Upper lobe of right lung (tissue), 1 donor: ENCODE data around the gene EML4. TPM values are rescaled to one million over a fixed set of nuclear protein-coding genes. Genes with fewer than 3 reads are reported as not detected.
A peak's percentile ranks its signal among the peaks of the same experiment; 100 is the strongest.

Experiments used
- ATAC-seq: fragments of 200-7000 bp; cut with Tn5 transposase; one replicate; pipeline ENCODE4 v1.9.1; 2020; ENCODE audit warnings: mild to moderate bottlenecking, moderate library complexity
- DNase-seq: peaks from one replicate; pipeline ENCODE4 v3.0.0-alpha.2; 2020
- H3K27ac ChIP-seq: fragments of 200-600 bp; one replicate; pipeline ENCODE4 v1.8.0; 2022
- H3K27me3 ChIP-seq: fragments of 200-600 bp; one replicate; pipeline ENCODE4 v1.8.0; 2022; ENCODE audit warnings: mild to moderate bottlenecking
- H3K36me3 ChIP-seq: fragments of 200-600 bp; one replicate; pipeline ENCODE4 v1.8.0; 2022
- H3K4me1 ChIP-seq: fragments of 200-600 bp; one replicate; pipeline ENCODE4 v1.8.0; 2022
- H3K4me3 ChIP-seq: fragments of 200-600 bp; one replicate; pipeline ENCODE4 v1.8.0; 2022; ENCODE audit warnings: mild to moderate bottlenecking
- H3K9me3 ChIP-seq: fragments of 200-600 bp; one replicate; pipeline ENCODE4 v1.8.0; 2022
- intact Hi-C: fragments of 100-400 bp; cut with DNase I; formaldehyde crosslinking; loops from one replicate; pipeline ENCODE4 v1.11.0; 2022
- total RNA-seq: library from RNA; stranded (reverse); fragmentation: NEBNext Ultra II Directional; extraction: Animal tissue kit (Norgen Biotek cat#: 25700); gene quantifications from one replicate; pipeline ENCODE4 v1.2.1, GENCODE V29; 2021
- TF ChIP-seq, protein P1 (sequence below): fragments of 200-600 bp; IDR thresholded peaks from one replicate; pipeline ENCODE4 v1.8.0; 2022; ENCODE audit warnings: antibody characterized with exemption
- donor health status: DM: no; HTN: yes; CAD: no; lungs with severe emphysema.

EML4 gene
- total RNA-seq, 1 donor from 2014 or later, result 83.0 TPM

DNA sequence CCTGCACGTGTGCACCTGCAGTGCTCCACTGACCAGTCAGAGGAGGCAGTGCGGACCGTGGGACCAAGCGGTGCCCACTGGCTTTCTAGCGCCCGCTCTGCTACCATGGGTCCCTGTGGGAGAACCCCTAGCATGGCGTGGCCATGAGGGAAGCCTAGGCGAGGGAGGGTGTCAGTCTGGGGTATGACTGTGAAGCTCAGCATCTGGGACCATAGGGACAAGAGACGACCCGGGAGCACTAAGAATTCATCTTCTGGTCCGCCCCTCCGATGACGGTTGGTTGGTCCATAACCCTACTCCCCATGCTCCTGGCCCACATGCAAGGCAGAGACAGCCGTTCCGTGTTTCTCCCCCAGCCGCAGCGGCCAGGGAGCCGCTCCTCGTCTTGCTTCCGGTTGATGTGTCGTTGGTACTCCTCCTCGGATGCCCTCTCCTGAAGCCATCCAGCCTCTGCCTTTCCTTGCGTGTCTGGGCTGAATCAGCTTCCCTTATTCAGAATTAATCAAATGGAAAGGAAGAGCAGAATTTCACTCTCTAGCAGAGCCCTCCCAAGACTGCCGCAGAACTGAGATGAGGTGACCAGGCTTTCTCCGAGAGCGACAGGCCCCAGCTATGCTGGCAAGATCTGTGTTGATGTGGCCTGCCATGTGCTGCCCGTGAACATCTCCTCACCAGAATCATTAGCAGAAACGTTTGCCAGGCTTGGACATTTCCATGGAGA is 168.9 kb downstream of the EML4 start:
- Histone ChIP-seq H3K4me1 (peaks cover 15% of the 10 kb centered on the region), H3K27me3 (no peaks in the 10 kb centered on the region), H3K9me3 (no peaks in the 10 kb centered on the region), H3K27ac (no peak overlapping the region), H3K36me3 (peaks cover 37% of the 10 kb centered on the region), H3K4me3 (no peak overlapping the region)
- DNase-seq, result no peak
- intact Hi-C loops, result loop anchor here (10.0 kb wide), 1 partner anchor 243 kb away; no protein-coding TSS in a partner anchor
- ATAC-seq, result no peak
- TF ChIP-seq, protein P1, sequence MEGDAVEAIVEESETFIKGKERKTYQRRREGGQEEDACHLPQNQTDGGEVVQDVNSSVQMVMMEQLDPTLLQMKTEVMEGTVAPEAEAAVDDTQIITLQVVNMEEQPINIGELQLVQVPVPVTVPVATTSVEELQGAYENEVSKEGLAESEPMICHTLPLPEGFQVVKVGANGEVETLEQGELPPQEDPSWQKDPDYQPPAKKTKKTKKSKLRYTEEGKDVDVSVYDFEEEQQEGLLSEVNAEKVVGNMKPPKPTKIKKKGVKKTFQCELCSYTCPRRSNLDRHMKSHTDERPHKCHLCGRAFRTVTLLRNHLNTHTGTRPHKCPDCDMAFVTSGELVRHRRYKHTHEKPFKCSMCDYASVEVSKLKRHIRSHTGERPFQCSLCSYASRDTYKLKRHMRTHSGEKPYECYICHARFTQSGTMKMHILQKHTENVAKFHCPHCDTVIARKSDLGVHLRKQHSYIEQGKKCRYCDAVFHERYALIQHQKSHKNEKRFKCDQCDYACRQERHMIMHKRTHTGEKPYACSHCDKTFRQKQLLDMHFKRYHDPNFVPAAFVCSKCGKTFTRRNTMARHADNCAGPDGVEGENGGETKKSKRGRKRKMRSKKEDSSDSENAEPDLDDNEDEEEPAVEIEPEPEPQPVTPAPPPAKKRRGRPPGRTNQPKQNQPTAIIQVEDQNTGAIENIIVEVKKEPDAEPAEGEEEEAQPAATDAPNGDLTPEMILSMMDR, result no peak

DNA sequence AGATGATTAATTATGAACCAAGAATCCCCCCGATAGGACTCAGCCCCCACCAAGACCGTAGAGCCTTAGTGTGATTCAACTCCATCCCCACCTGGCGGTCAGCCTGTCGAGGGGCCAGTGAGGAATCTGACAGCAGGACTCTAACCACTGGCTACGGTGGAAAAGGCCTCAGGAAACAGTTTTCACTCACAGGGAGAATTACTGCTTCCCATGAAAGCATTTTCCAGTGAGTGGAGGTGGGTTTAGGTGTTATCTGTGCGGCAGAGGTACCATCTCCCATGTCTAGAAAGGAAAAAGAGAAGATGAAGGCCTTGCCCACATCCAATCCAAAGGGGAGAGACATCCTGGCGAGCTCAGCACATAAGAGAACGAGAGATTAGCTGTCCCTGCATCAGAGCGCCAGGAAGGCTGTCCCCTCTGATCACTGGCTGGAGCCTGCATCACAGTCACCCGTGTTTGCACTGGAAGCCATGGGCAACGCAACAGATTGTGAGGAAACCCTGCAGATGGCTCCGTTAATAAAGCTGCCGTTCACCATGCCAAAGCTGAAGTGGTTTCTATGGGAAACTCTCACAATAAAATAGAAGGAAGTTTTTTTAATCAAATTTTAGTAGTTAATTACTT is 169.5 kb downstream of the EML4 start:
- intact Hi-C loops, result loop anchor here (10.0 kb wide), 1 partner anchor 244 kb away; no protein-coding TSS in a partner anchor
- ATAC-seq (no peak), DNase-seq (no peak)
- Histone ChIP-seq H3K4me3 (no peak overlapping the region), H3K4me1 (peaks cover 17% of the 10 kb centered on the region), H3K9me3 (no peaks in the 10 kb centered on the region), H3K27ac (no peak overlapping the region), H3K27me3 (no peaks in the 10 kb centered on the region), H3K36me3 (peaks cover 31% of the 10 kb centered on the region)
- TF ChIP-seq, protein P1, result no peak

DNA sequence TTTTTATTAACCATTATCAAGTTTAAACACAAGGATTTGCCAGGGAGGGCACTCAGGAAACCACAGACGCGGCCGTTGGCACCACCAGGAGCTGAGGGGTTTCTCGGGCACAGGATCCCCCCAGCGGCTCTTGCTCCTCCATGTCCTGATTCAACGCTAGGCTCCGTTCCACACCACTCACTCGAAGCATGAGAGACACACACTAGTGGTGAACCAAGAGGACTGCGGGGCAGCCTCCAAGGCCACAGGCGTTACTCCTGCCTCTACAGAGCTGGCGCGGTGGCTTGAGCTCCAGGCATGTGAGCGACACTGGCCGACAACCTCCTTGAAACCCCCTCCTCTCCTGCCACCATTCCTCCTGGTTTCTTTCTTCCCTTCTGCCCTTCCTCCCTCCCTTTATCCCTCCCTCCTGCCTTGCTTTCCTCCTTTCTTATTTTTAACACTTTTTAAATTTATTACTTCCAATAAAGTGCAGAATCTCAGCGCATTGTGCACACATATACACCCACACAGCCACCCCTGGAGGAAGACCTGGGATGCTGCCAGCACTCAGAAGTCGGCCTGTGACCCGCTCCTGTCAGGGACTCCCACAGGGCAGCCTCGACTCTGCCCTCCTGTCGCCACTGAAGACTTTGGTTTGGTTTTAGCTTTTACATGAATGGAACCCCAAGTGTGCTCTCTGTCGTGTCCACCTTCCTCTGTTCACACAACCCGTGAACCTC is 170.2 kb downstream of the EML4 start:
- intact Hi-C loops, result loop anchor here (10.0 kb wide), 1 partner anchor 245 kb away; no protein-coding TSS in a partner anchor

DNA sequence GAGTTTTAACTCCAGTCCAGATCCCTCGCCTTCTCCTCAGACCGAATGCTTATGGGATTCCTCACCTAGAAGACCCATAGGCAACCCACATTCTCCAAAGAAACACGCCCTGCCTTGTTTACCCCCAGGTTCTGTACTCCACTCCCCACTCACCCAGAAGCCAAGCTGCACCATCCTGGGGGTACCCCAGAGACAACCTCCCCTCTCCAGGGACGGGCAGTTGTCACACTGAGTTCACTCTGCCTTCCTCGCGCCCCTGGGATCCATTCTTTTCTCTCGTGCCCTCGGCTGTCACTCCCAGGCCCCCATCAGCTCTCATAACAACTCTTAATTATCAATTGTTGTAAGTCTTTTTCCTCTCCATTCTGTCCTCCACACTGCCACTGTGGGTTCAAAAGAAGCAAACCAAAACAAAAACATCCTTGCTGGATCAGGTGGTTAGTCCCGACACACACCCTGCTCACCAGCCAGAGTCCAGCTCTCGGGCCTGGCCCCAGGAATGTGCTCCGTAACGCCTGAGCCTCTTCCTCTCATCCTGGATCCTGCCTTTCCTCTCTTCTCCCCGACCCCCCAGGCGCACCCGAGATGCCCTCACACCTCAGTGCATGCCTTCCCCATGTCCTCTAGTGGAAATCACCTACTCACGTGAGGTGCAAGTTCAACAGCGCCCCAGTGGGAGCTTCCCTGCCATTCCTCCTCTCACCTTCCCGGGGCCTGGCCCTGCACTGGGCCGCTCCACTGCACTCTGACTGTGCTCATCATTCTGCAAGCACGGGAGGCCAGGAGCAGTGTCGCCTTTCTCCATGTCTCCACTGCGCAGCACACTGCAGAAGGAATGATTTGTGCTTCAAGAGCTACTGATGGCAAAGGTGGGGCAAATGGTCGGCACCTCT is 171.1 kb downstream of the EML4 start:
- TF ChIP-seq, protein P1, result no peak
- H3K9me3 ChIP-seq, result no peaks in the 10 kb centered on the region
- H3K36me3 ChIP-seq, result peaks cover 20% of the 10 kb centered on the region
- intact Hi-C loops, result no loop called here
- no peaks in the 10 kb centered on the region for H3K27me3 ChIP-seq
- H3K27ac ChIP-seq, result no peak overlapping the region
- DNase-seq (no peak), ATAC-seq (no peak)
- peaks cover 17% of the 10 kb centered on the region for H3K4me1 ChIP-seq
- no peak overlapping the region for H3K4me3 ChIP-seq

More for the DNA sequence above, 170.2 kb downstream of the EML4 start:
- TF ChIP-seq, protein P1, result no peak
- DNase-seq (no peak), ATAC-seq (peak; percentile 5)
- Histone ChIP-seq H3K4me1 (peaks cover 17% of the 10 kb centered on the region), H3K4me3 (no peak overlapping the region), H3K27ac (no peak overlapping the region), H3K9me3 (no peaks in the 10 kb centered on the region), H3K27me3 (no peaks in the 10 kb centered on the region), H3K36me3 (peaks cover 24% of the 10 kb centered on the region)
